HepG2 (cell line): ENCODE results near the gene CRYBA2. TPM values are rescaled to one million over a fixed set of nuclear protein-coding genes. Genes with fewer than 3 reads are reported as not detected.

ENCODE experiments used
- ATAC-seq: fragments of 200-7000 bp; cut with Tn5 transposase; 3 replicates; pipeline ENCODE4 v1.9.1; 2020; ENCODE audit warnings: mild to moderate bottlenecking, moderate library complexity
- BruUV-seq: library from RNA; stranded (reverse); fragments of 400-500 nt; replicated peaks from 2 replicates; lab custom pipeline; 2021; lab: Mats Ljungman, UMichigan
- CTCF ChIA-PET: fragments of 300-600 bp; formaldehyde crosslinking; extraction: SDS; loops from one replicate; lab custom pipeline; 2021; ENCODE audit warnings: low total read pairs, inconsistent platforms, low intra/inter-chr PET ratio; lab: Yijun Ruan, JAX
- POLR2A ChIA-PET: fragments of 350-600 bp; sonication (Branson Sonifier 250); formaldehyde crosslinking; loops from one replicate; lab custom pipeline; 2020; ENCODE audit warnings: antibody characterized with exemption, inconsistent platforms; lab: Yijun Ruan, JAX
- DNase-seq: peaks from one replicate; pipeline ENCODE4 v3.0.0-alpha.2; 2015; ENCODE audit warnings: low spot score
- FAIRE-seq: peaks from 3 replicates; lab custom pipeline; 2011; peaks lifted over from hg19 to GRCh38; lab: Jason Lieb, UNC
- H2AFZ ChIP-seq: one replicate; pipeline ENCODE4 v1.6.1; 2011; ENCODE audit warnings: low read length, inconsistent platforms
- H3K27ac ChIP-seq: fragments of 300-600 bp; 3 replicates; pipeline ENCODE4 v1.8.0; 2011; ENCODE audit warnings: mixed run types, mild to moderate bottlenecking, mixed read lengths, low read length, inconsistent platforms; ENCODE audit not compliant: insufficient read depth; ENCODE audit errors: extremely low read length
- H3K27me3 ChIP-seq, 2 experiments: fragments of 200-600 bp in 1 of 2; 2 replicates in 1 of 2; 3 replicates in 1 of 2; pipeline versions ENCODE4 v1.6.0 to v1.8.0; 2011; ENCODE audit warnings: low read length in 2 of 2, mild to moderate bottlenecking in 2 of 2, moderate library complexity in 2 of 2, inconsistent platforms in 1 of 2; ENCODE audit not compliant: insufficient read depth in 2 of 2, control insufficient read depth in 1 of 2
- H3K36me3 ChIP-seq, 2 experiments: fragments of 200-600 bp in 1 of 2; replicated peaks in 1 of 2; 2 replicates in 1 of 2; 3 replicates in 1 of 2; pipeline versions ENCODE4 v1.5.1 to v1.8.0; 2011; ENCODE audit warnings: low read length in 2 of 2, inconsistent platforms in 1 of 2; ENCODE audit not compliant: insufficient read depth in 2 of 2, control insufficient read depth in 1 of 2
- H3K4me1 ChIP-seq: 2 replicates; pipeline ENCODE4 v1.5.1; 2012; ENCODE audit warnings: low read length, inconsistent platforms; ENCODE audit not compliant: insufficient read depth
- H3K4me2 ChIP-seq: 2 replicates; pipeline ENCODE4 v1.6.0; 2011; ENCODE audit warnings: low read depth, low read length, inconsistent platforms
- H3K4me3 ChIP-seq, 3 experiments: fragments of 200-600 bp in 1 of 3; sonication (generic), shearing (Covaris generic) in 1 of 3; replicated peaks in 1 of 3; 2 replicates each; pipeline ENCODE4 v1.5.1; 2011 to 2016; ENCODE audit warnings: low read length in 3 of 3, inconsistent platforms in 2 of 3, low read depth in 2 of 3, mild to moderate bottlenecking in 2 of 3, control low read depth in 1 of 3, mixed read lengths in 1 of 3; ENCODE audit not compliant: insufficient read depth in 1 of 3
- H3K79me2 ChIP-seq: one replicate; pipeline ENCODE4 v1.6.1; 2011; ENCODE audit warnings: low read length, inconsistent platforms; ENCODE audit not compliant: insufficient read depth
- H3K9ac ChIP-seq: 2 replicates; pipeline ENCODE4 v1.6.0; 2011; ENCODE audit warnings: mild to moderate bottlenecking, low read depth, low read length, inconsistent platforms; ENCODE audit not compliant: insufficient read depth
- H3K9me3 ChIP-seq: 2 replicates; pipeline ENCODE4 v1.5.1; 2012; ENCODE audit warnings: mild to moderate bottlenecking, low read length
- H4K20me1 ChIP-seq: 2 replicates; pipeline ENCODE4 v1.6.0; 2011; ENCODE audit warnings: inconsistent platforms, mild to moderate bottlenecking, low read length, moderate library complexity; ENCODE audit not compliant: insufficient read depth
- EHMT2 ChIP-seq: fragments of 200-600 bp; sonication (generic); IDR thresholded peaks from 2 replicates; pipeline ENCODE4 v1.7.0; 2017; ENCODE audit warnings: antibody characterized with exemption, low read depth, low read length, borderline replicate concordance
- MEF2D ChIP-seq: sonication (generic); formaldehyde crosslinking; IDR thresholded peaks from 2 replicates; pipeline ENCODE4 v1.5.1; 2020; ENCODE audit warnings: mild to moderate bottlenecking, missing genetic modification reagents
- MIER2 ChIP-seq: IDR thresholded peaks from 2 replicates; pipeline ENCODE4 v1.6.1; 2016; ENCODE audit warnings: missing biosample characterization, missing genetic modification reagents
- MTF2 ChIP-seq: sonication (generic); formaldehyde crosslinking; IDR thresholded peaks from 2 replicates; pipeline ENCODE4 v1.5.0; 2020; ENCODE audit warnings: missing genetic modification reagents, borderline replicate concordance
- MXD4 ChIP-seq: IDR thresholded peaks from 2 replicates; pipeline ENCODE4 v1.6.1; 2016; ENCODE audit warnings: mild to moderate bottlenecking, missing biosample characterization, missing genetic modification reagents
- SAP130 ChIP-seq: IDR thresholded peaks from 2 replicates; pipeline ENCODE4 v1.6.1; 2016; ENCODE audit warnings: low read depth
- SIX1 ChIP-seq: sonication (generic); formaldehyde crosslinking; IDR thresholded peaks from 2 replicates; pipeline ENCODE4 v1.4.0; 2020; ENCODE audit warnings: missing genetic modification reagents, borderline replicate concordance
- SRF ChIP-seq: IDR thresholded peaks from 2 replicates; pipeline ENCODE4 v1.6.1; 2011; ENCODE audit warnings: mild to moderate bottlenecking, low read depth, low read length, moderate library complexity
- ZFYVE20 ChIP-seq: sonication (generic); formaldehyde crosslinking; IDR thresholded peaks from 2 replicates; pipeline ENCODE4 v1.8.0; 2023; ENCODE audit warnings: low read depth, mild to moderate bottlenecking, moderate library complexity, missing genetic modification reagents, borderline replicate concordance
- ZKSCAN5 ChIP-seq: sonication (generic); formaldehyde crosslinking; IDR thresholded peaks from 2 replicates; pipeline ENCODE4 v1.5.1; 2020; ENCODE audit warnings: mild to moderate bottlenecking, missing genetic modification reagents
- ZNF24 ChIP-seq: fragments of 450-650 bp; IDR thresholded peaks from 2 replicates; pipeline ENCODE4 v1.6.1; 2017; ENCODE audit warnings: antibody characterized with exemption, mild to moderate bottlenecking
- ZNF7 ChIP-seq: IDR thresholded peaks from 2 replicates; pipeline ENCODE4 v1.6.1; 2016; ENCODE audit warnings: missing biosample characterization, missing genetic modification reagents
- ZNF720 ChIP-seq: sonication (generic); formaldehyde crosslinking; IDR thresholded peaks from 2 replicates; pipeline ENCODE4 v1.4.0; 2020; ENCODE audit warnings: missing genetic modification reagents
- ZSCAN31 ChIP-seq: sonication (generic); formaldehyde crosslinking; IDR thresholded peaks from 2 replicates; pipeline ENCODE4 v1.5.0; 2020; ENCODE audit warnings: low read depth, mild to moderate bottlenecking, missing genetic modification reagents
- WGBS: methylation state at CpG from one replicate; pipeline ENCODE4 v1.1.6; 2017; ENCODE audit warnings: low lambda C conversion rate; 5-methylcytosine and 5-hydroxymethylcytosine counted together
- in situ Hi-C: cut with HindIII; loops from 2 replicates; pipeline ENCODE4 v1.10.0; 2017; ENCODE audit warnings: low pct_unique_long_range_greater_than_20kb; ENCODE audit not compliant: extremely low pct_ligation_motif_present
- intact Hi-C: fragments of 100-400 bp; cut with micrococcal nuclease; formaldehyde crosslinking; loops from one replicate; pipeline ENCODE4 v1.10.0; 2022; ENCODE audit not compliant: unreplicated experiment
- polyA plus RNA-seq, 8 experiments: library from polyadenylated mRNA; depleted of rRNA in 3 of 8; stranded (reverse) in 7 of 8; unstranded in 1 of 8; fragments of >200 nt; fragmentation: Illumina TruSeq in 4 of 8; extraction: Trizol in 4 of 8; gene quantifications; 2 replicates each; pipeline versions ENCODE4 v1.2.1 to v1.2.3, GENCODE V29; 2011 to 2016; ENCODE audit warnings: low read depth in 4 of 8, missing spikeins in 1 of 8, mixed read lengths in 1 of 8; ENCODE audit not compliant: insufficient read depth in 1 of 8
- total RNA-seq, 5 experiments: library from RNA; depleted of rRNA; stranded (reverse); fragments of >200 nt; fragmentation: Illumina TruSeq; extraction: Trizol; gene quantifications; 2 replicates each; pipeline ENCODE4 v1.2.3, GENCODE V29; 2016; ENCODE audit warnings: low read depth in 1 of 5
- TF ChIP-seq, protein P1 (sequence below): fragments of 450-650 bp; IDR thresholded peaks from 2 replicates; pipeline ENCODE4 v1.6.1; 2016
- TF ChIP-seq, protein P2 (sequence below): sonication (generic); formaldehyde crosslinking; IDR thresholded peaks from 2 replicates; pipeline ENCODE4 v1.4.0; 2020; ENCODE audit warnings: missing genetic modification reagents, borderline replicate concordance
- TF ChIP-seq, protein P3 (sequence below): IDR thresholded peaks from 2 replicates; pipeline ENCODE4 v1.6.1; 2018; ENCODE audit warnings: missing genetic modification reagents, mild to moderate bottlenecking, missing compliant biosample characterization
- TF ChIP-seq, protein P4 (sequence below): fragments of 450-650 bp; IDR thresholded peaks from 2 replicates; pipeline ENCODE4 v1.6.1; 2017
- TF ChIP-seq, protein P5 (sequence below): sonication (generic); formaldehyde crosslinking; IDR thresholded peaks from 2 replicates; pipeline ENCODE4 v1.8.1; 2023; ENCODE audit warnings: mild to moderate bottlenecking, missing genetic modification reagents, borderline replicate concordance

Gene CRYBA2
- total and polyA plus RNA-seq, 2 of the 13 experiments (the other 11 are each of a cell fraction or from before 2014, with no cell fraction given), result not detected

DNA sequence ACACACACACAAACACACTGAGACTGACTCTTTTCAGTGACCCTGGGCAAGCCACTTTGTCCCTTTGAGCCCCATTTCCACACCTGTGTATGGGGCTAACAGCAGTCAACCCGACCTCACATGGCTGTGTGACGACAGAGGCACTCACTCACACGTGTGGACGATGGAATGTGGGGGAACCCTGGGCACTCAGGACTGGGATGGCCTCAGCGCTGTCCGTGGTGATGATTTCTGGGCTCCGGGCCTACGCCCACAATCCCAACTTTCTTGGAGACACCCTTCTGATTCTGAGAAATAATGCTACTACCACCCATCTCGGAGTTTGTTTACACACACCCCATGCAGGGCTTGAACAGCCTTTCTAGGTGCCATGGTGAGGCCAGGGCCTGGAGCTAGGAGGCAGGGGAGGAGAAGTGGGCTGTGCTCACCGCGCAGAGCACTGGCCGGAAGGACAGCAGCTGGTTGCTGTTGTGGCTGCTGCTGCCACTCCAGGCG, 1.5 kb downstream of the CRYBA2 start:
- CTCF ChIA-PET, result interaction anchor here (1.2 kb wide), 1 partner anchor 12 kb away, joined by 3 read pairs; no protein-coding TSS in a partner anchor
- no peak overlapping the region for H3K9ac ChIP-seq
- no peak for DNase-seq
- POLR2A ChIA-PET, result no interaction called here
- BruUV-seq, result no TSS peak
- H3K4me1 ChIP-seq, result peaks cover 20% of the 10 kb centered on the region
- H2AFZ ChIP-seq, result no peak overlapping the region
- intact Hi-C loops, result no loop called here
- no peak overlapping the region for H3K4me2 ChIP-seq
- H3K27ac ChIP-seq, result no peak overlapping the region
- no peaks in the 10 kb centered on the region for H3K9me3 ChIP-seq
- FAIRE-seq, result peak; percentile 12
- H3K79me2 ChIP-seq, result no peaks in the 10 kb centered on the region
- no peak overlapping the region for H3K4me3 ChIP-seq
- H4K20me1 ChIP-seq, result peaks cover 21% of the 10 kb centered on the region; the same call in 1 of the 2 replicates
- peaks cover 43 to 94% of the 10 kb centered on the region in 2 experiments for H3K27me3 ChIP-seq
- 6% methylated on average over 13 of the region's 13 CpGs for WGBS
- ATAC-seq, result peak; percentile 18; the same call in 1 of the 3 replicates
- in situ Hi-C loops, result no loop called here
- no peaks in the 10 kb centered on the region for H3K36me3 ChIP-seq
- TF ChIP-seq ZSCAN31 (CRISPR knock-in tag), result no peak
- TF ChIP-seq, protein P1, sequence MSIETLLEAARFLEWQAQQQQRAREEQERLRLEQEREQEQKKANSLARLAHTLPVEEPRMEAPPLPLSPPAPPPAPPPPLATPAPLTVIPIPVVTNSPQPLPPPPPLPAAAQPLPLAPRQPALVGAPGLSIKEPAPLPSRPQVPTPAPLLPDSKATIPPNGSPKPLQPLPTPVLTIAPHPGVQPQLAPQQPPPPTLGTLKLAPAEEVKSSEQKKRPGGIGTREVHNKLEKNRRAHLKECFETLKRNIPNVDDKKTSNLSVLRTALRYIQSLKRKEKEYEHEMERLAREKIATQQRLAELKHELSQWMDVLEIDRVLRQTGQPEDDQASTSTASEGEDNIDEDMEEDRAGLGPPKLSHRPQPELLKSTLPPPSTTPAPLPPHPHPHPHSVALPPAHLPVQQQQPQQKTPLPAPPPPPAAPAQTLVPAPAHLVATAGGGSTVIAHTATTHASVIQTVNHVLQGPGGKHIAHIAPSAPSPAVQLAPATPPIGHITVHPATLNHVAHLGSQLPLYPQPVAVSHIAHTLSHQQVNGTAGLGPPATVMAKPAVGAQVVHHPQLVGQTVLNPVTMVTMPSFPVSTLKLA, result no peak
- TF ChIP-seq, protein P2, sequence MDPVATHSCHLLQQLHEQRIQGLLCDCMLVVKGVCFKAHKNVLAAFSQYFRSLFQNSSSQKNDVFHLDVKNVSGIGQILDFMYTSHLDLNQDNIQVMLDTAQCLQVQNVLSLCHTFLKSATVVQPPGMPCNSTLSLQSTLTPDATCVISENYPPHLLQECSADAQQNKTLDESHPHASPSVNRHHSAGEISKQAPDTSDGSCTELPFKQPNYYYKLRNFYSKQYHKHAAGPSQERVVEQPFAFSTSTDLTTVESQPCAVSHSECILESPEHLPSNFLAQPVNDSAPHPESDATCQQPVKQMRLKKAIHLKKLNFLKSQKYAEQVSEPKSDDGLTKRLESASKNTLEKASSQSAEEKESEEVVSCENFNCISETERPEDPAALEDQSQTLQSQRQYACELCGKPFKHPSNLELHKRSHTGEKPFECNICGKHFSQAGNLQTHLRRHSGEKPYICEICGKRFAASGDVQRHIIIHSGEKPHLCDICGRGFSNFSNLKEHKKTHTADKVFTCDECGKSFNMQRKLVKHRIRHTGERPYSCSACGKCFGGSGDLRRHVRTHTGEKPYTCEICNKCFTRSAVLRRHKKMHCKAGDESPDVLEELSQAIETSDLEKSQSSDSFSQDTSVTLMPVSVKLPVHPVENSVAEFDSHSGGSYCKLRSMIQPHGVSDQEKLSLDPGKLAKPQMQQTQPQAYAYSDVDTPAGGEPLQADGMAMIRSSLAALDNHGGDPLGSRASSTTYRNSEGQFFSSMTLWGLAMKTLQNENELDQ (CRISPR knock-in tag), result no peak
- no peak for TF ChIP-seq SAP130
- no peak for TF ChIP-seq SRF
- TF ChIP-seq ZKSCAN5, result 0 out of 2 replicates have a peak, but pooled peaks have one; percentile 28
- TF ChIP-seq ZNF24, result no peak
- no peak for TF ChIP-seq ZNF7
- TF ChIP-seq, protein P3, sequence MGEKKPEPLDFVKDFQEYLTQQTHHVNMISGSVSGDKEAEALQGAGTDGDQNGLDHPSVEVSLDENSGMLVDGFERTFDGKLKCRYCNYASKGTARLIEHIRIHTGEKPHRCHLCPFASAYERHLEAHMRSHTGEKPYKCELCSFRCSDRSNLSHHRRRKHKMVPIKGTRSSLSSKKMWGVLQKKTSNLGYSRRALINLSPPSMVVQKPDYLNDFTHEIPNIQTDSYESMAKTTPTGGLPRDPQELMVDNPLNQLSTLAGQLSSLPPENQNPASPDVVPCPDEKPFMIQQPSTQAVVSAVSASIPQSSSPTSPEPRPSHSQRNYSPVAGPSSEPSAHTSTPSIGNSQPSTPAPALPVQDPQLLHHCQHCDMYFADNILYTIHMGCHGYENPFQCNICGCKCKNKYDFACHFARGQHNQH (CRISPR knock-in tag), result no peak
- TF ChIP-seq ZNF720 (CRISPR knock-in tag), result no peak
- TF ChIP-seq, protein P4, sequence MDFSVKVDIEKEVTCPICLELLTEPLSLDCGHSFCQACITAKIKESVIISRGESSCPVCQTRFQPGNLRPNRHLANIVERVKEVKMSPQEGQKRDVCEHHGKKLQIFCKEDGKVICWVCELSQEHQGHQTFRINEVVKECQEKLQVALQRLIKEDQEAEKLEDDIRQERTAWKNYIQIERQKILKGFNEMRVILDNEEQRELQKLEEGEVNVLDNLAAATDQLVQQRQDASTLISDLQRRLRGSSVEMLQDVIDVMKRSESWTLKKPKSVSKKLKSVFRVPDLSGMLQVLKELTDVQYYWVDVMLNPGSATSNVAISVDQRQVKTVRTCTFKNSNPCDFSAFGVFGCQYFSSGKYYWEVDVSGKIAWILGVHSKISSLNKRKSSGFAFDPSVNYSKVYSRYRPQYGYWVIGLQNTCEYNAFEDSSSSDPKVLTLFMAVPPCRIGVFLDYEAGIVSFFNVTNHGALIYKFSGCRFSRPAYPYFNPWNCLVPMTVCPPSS, result no peak
- no peak for TF ChIP-seq MXD4 (CRISPR knock-in tag)
- TF ChIP-seq, protein P5, sequence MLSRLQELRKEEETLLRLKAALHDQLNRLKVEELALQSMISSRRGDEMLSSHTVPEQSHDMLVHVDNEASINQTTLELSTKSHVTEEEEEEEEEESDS, result no peak
- TF ChIP-seq MEF2D (CRISPR knock-in tag), result 0 out of 2 replicates have a peak, but pooled peaks have one; percentile 30
- TF ChIP-seq ZFYVE20 (CRISPR knock-in tag), result no peak
- no peak for TF ChIP-seq SIX1 (CRISPR knock-in tag)
- TF ChIP-seq MTF2 (CRISPR knock-in tag), result no peak
- TF ChIP-seq MIER2 (CRISPR knock-in tag), result peak; percentile 91
- 0 out of 2 replicates have a peak, but pooled peaks have one; percentile 64 for TF ChIP-seq EHMT2
